SU-DHL-6 (cell line): Measurements from ENCODE around the gene DMD.

ENCODE experiments used
- H2AFZ ChIP-seq: fragments of 200-600 bp; sonication (generic); 2 replicates; pipeline ENCODE4 v1.6.1; 2014; ENCODE audit warnings: low read depth, mild to moderate bottlenecking, moderate library complexity, mixed read lengths, antibody characterized with exemption, low read length; ENCODE audit not compliant: severe bottlenecking
- H3F3A ChIP-seq: fragments of 200-600 bp; shearing (Covaris generic); 2 replicates; pipeline ENCODE4 v1.6.0; 2016; ENCODE audit warnings: antibody characterized with exemption, mild to moderate bottlenecking; ENCODE audit not compliant: insufficient read depth
- H3K27ac ChIP-seq: fragments of 200-600 bp; sonication (generic); 2 replicates; pipeline ENCODE4 v1.5.1; 2016; ENCODE audit warnings: low read depth, mild to moderate bottlenecking, low read length, moderate library complexity, mixed read lengths
- H3K27me3 ChIP-seq: fragments of 200-600 bp; sonication (generic), shearing (Covaris generic); 2 replicates; pipeline ENCODE4 v1.6.0; 2014; ENCODE audit warnings: mild to moderate bottlenecking, low read length
- H3K36me3 ChIP-seq: fragments of 200-600 bp; sonication (generic); 2 replicates; pipeline ENCODE4 v1.6.1; 2014; ENCODE audit warnings: mild to moderate bottlenecking, low read length, mixed read lengths
- H3K4me2 ChIP-seq: fragments of 300-600, 200-600 bp; shearing (Covaris generic), sonication (generic); 2 replicates; pipeline ENCODE4 v1.6.0; 2014; ENCODE audit warnings: low read length, low read depth, mild to moderate bottlenecking; ENCODE audit not compliant: poor library complexity, severe bottlenecking
- H3K4me3 ChIP-seq: fragments of 200-600 bp; sonication (generic); 2 replicates; pipeline ENCODE4 v1.5.1; 2014; ENCODE audit warnings: antibody characterized with exemption, low read length, mild to moderate bottlenecking, mixed read lengths; ENCODE audit not compliant: insufficient read depth, poor library complexity, severe bottlenecking
- H3K79me2 ChIP-seq: fragments of 200-600 bp; sonication (generic); 2 replicates; pipeline ENCODE4 v1.6.1; 2014; ENCODE audit warnings: mild to moderate bottlenecking, low read length, moderate library complexity; ENCODE audit not compliant: insufficient read depth
- H3K9ac ChIP-seq: fragments of 200-600 bp; sonication (generic); 2 replicates; pipeline ENCODE4 v1.7.0; 2014; ENCODE audit warnings: mild to moderate bottlenecking, low read length
- H3K9me2 ChIP-seq: fragments of 200-600 bp; sonication (generic); replicated peaks from 2 replicates; pipeline ENCODE4 v1.6.1; 2014; ENCODE audit warnings: low read length; ENCODE audit not compliant: insufficient read depth
- H3K9me3 ChIP-seq: fragments of 200-600 bp; sonication (generic); 2 replicates; pipeline ENCODE4 v1.6.1; 2014; ENCODE audit warnings: low read length, mixed read lengths; ENCODE audit not compliant: insufficient read depth
- H4K20me1 ChIP-seq: fragments of 200-600 bp; sonication (generic); 2 replicates; pipeline ENCODE4 v1.6.1; 2014; ENCODE audit warnings: low read depth, mild to moderate bottlenecking, antibody characterized with exemption, low read length, moderate library complexity, mixed read lengths
- CTCF ChIP-seq: fragments of 200-600 bp; sonication (generic); IDR thresholded peaks from one replicate; pipeline ENCODE4 v1.5.1; 2017; ENCODE audit warnings: antibody characterized with exemption, mild to moderate bottlenecking, low read length, moderate library complexity; ENCODE audit not compliant: insufficient read depth, poor library complexity, severe bottlenecking
- EZH2phosphoT487 ChIP-seq: fragments of 200-600 bp; sonication (generic), shearing (Covaris generic); conservative IDR thresholded peaks from 2 replicates; pipeline ENCODE4 v1.6.1; 2018; ENCODE audit warnings: mild to moderate bottlenecking, antibody characterized with exemption, low read length, moderate library complexity, mixed read lengths

The DMD gene

GRCh38 chrX:31178064-31178768 lies 2033.1 kb downstream of the DMD start:
- H3K36me3 ChIP-seq: peaks cover 8% of the 10 kb centered on the region
- H3K27ac ChIP-seq: no peak overlapping the region

GRCh38 chrX:31170792-31171191 lies 2040.6 kb downstream of the DMD start:
- Histone ChIP-seq H2AFZ (no peak overlapping the region), H3K9ac (no peak overlapping the region), H3K27me3 (no peaks in the 10 kb centered on the region), H3K4me2 (no peak overlapping the region), H3K79me2 (no peaks in the 10 kb centered on the region), H3K27ac (no peak overlapping the region), H3F3A (no peaks in the 10 kb centered on the region), H3K9me2 (no peaks in the 10 kb centered on the region), H3K9me3 (no peaks in the 10 kb centered on the region), H3K36me3 (no peaks in the 10 kb centered on the region; the same call in 1 of the 2 replicates), H3K4me3 (no peak overlapping the region), H4K20me1 (no peaks in the 10 kb centered on the region)
- TF ChIP-seq CTCF (no peak), EZH2phosphoT487 (no peak)

More at GRCh38 chrX:31178064-31178768, 2033.1 kb downstream of the DMD start:
- no peak overlapping the region for H3K4me2 ChIP-seq
- no peaks in the 10 kb centered on the region for H3K9me2 ChIP-seq
- no peaks in the 10 kb centered on the region for H3F3A ChIP-seq
- no peaks in the 10 kb centered on the region for H4K20me1 ChIP-seq
- H3K9ac ChIP-seq: no peak overlapping the region
- no peak overlapping the region for H3K4me3 ChIP-seq
- no peak overlapping the region for H2AFZ ChIP-seq
- TF ChIP-seq CTCF: no peak
- TF ChIP-seq EZH2phosphoT487: no peak
- H3K79me2 ChIP-seq: no peaks in the 10 kb centered on the region
- H3K9me3 ChIP-seq: no peaks in the 10 kb centered on the region
- H3K27me3 ChIP-seq: no peaks in the 10 kb centered on the region

- H2AFZ ChIP-seq: no peak overlapping the region
- TF ChIP-seq EZH2phosphoT487 (no peak), CTCF (no peak)
- H3K27ac ChIP-seq: no peak overlapping the region
- no peaks in the 10 kb centered on the region for H4K20me1 ChIP-seq
- H3K79me2 ChIP-seq: no peaks in the 10 kb centered on the region
- H3F3A ChIP-seq: no peaks in the 10 kb centered on the region
- no peak overlapping the region for H3K9ac ChIP-seq
- no peaks in the 10 kb centered on the region; the same call in 1 of the 2 replicates for H3K36me3 ChIP-seq
- H3K9me2 ChIP-seq: no peaks in the 10 kb centered on the region
- no peaks in the 10 kb centered on the region for H3K27me3 ChIP-seq
- no peaks in the 10 kb centered on the region for H3K9me3 ChIP-seq
- no peak overlapping the region for H3K4me3 ChIP-seq
- H3K4me2 ChIP-seq: no peak overlapping the region
Measured at GRCh38 chrX:31168551-31168950, 2042.8 kb downstream of the DMD start.
